Adrenal gland (tissue), 12 donors: ENCODE results near the gene STX16. TPM values are rescaled to one million over a fixed set of nuclear protein-coding genes. Genes with fewer than 3 reads are reported as not detected.

ENCODE experiments used
- DNase-seq, 7 donors: peaks; one replicate each; pipeline ENCODE4 v3.0.0-alpha.2; 2019 to 2020
- H3K27ac ChIP-seq, 5 donors: fragments of 200-600 bp; sonication (generic) in 4 of 5; 1 replicate in 3 of 5; 2 replicates in 2 of 5; pipeline versions ENCODE4 v1.5.1 to v1.8.0; 2016 to 2020; ENCODE audit warnings: mild to moderate bottlenecking in 1 of 5
- H3K27me3 ChIP-seq: fragments of 200-600 bp; 2 replicates; pipeline ENCODE4 v1.8.0; 2021
- H3K36me3 ChIP-seq, 2 donors: fragments of 200-600 bp; replicated peaks in 1 of 2; 1 replicate in 1 of 2; 2 replicates in 1 of 2; pipeline versions ENCODE4 v1.5.1 to v1.8.0; 2018 to 2022
- H3K4me1 ChIP-seq, 2 donors: fragments of 200-600 bp; replicated peaks in 1 of 2; 1 replicate in 1 of 2; 2 replicates in 1 of 2; pipeline versions ENCODE4 v1.5.1 to v1.8.0; 2018 to 2021
- H3K4me3 ChIP-seq, 4 donors: fragments of 200-600 bp; sonication (generic) in 3 of 4; one replicate each; pipeline ENCODE4 v1.5.1; 2016 to 2018
- H3K9me3 ChIP-seq, 3 donors: fragments of 200-600 bp; sonication (generic) in 1 of 3; replicated peaks in 1 of 3; 1 replicate in 2 of 3; 2 replicates in 1 of 3; pipeline versions ENCODE4 v1.5.1 to v1.8.0; 2016 to 2021
- CTCF ChIP-seq, 6 experiments: fragments of 450-650 bp in 4 of 6; fragments of 200-600 bp in 2 of 6; sonication (generic) in 1 of 6; IDR thresholded peaks; 1 replicate in 5 of 6; 2 replicates in 1 of 6; pipeline versions ENCODE4 v1.5.1 to v1.8.0; 2016 to 2021; ENCODE audit warnings: antibody characterized with exemption in 6 of 6, mild to moderate bottlenecking in 2 of 6, moderate library complexity in 1 of 6
- POLR2A ChIP-seq, 2 donors: fragments of 450-650 bp; IDR thresholded peaks; one replicate each; pipeline ENCODE4 v1.6.1; 2017; ENCODE audit warnings: antibody characterized with exemption in 2 of 2, mild to moderate bottlenecking in 2 of 2, moderate library complexity in 1 of 2
- WGBS, 4 donors: extraction: QIAGEN DNeasy Blood & Tissue Kit in 2 of 4; methylation state at CpG; one replicate each; pipeline versions ENCODE4 v1.1.5 to v1.1.7; 2013 to 2017; 5-methylcytosine and 5-hydroxymethylcytosine counted together
- intact Hi-C, 2 donors: fragments of 100-400 bp; cut with DNase I; formaldehyde crosslinking; loops; one replicate each; pipeline versions ENCODE4 v1.14.1 to v1.15.0; 2022 to 2023
- polyA plus RNA-seq, 3 donors: library from polyadenylated mRNA; stranded (reverse); fragments of 200-250 nt in 2 of 3; fragments of 350-450 nt in 1 of 3; fragmentation: Illumina TruSeq in 1 of 3; extraction: RNeasy Lipid Tissue Mini Kit (QIAGEN cat#74804) in 1 of 3; gene quantifications; one replicate each; pipeline ENCODE4 v1.2.3, GENCODE V29; 2013 to 2014
- total RNA-seq, 9 donors: library from RNA; depleted of rRNA in 4 of 9; stranded (reverse); fragments of >200 nt in 4 of 9; fragments of 120-200 nt in 1 of 9; fragmentation: NEBNext Ultra II Directional in 1 of 9; extraction: Animal tissue kit (Norgen Biotek cat#: 25700) in 1 of 9; gene quantifications; one replicate each; pipeline versions ENCODE4 v1.1.0 to v1.2.4, GENCODE V29; 2013 to 2023
- donor health status: healthy with polysubstance abuse.
- donor health status: Bipolar disorder and iron deficiency.
- donor health status: DM: yes; HTN: yes; CAD: no.
- donor health status: DM: no; HTN: no; CAD: no.
- donor health status: DM: no; HTN: no; CAD: no.
- donor health status: DM: yes; HTN: yes; CAD: no.

STX16 gene
- total and polyA plus RNA-seq, 12 donors = 29.3 to 134 (median 43.6) TPM

- no peaks in the 10 kb centered on the region for H3K4me1 ChIP-seq
- DNase-seq = no peak
- 61 to 76% (median 70%) methylated on average over 8 to 19 of the region's 19 CpGs for WGBS, 4 donors
Measured at GRCh38 chr20:58604128-58604881, 46.8 kb upstream of the STX16 start.

GRCh38 chr20:58605292-58606065 lies 45.6 kb upstream of the STX16 start:
- intact Hi-C loops = no loop called here
- DNase-seq = no peak
- no peak overlapping the region for H3K27ac ChIP-seq
- no peak overlapping the region for H3K4me3 ChIP-seq
- WGBS, 4 donors = 87 to 94% (median 88%) methylated on average over 13 to 19 of the region's 19 CpGs
- H3K9me3 ChIP-seq = no peaks in the 10 kb centered on the region
- no peaks in the 10 kb centered on the region for H3K36me3 ChIP-seq
- no peaks in the 10 kb centered on the region for H3K27me3 ChIP-seq
- no peaks in the 10 kb centered on the region for H3K4me1 ChIP-seq
- TF ChIP-seq POLR2A (IDR thresholded peaks at IDR 0.05) (no peak), CTCF (IDR thresholded peaks at IDR 0.05) (no peak)

More at GRCh38 chr20:58604128-58604881, 46.8 kb upstream of the STX16 start:
- H3K4me3 ChIP-seq = no peak overlapping the region
- TF ChIP-seq POLR2A (IDR thresholded peaks at IDR 0.05) (no peak), CTCF (IDR thresholded peaks at IDR 0.05) (no peak)
- intact Hi-C loops = no loop called here
- no peaks in the 10 kb centered on the region for H3K36me3 ChIP-seq
- peak overlapping the region in 1 of 5 donors; percentile 22 for H3K27ac ChIP-seq
- H3K27me3 ChIP-seq = no peaks in the 10 kb centered on the region
- H3K9me3 ChIP-seq = no peaks in the 10 kb centered on the region

GRCh38 chr20:58606184-58606583 lies 44.9 kb upstream of the STX16 start:
- 89 to 96% (median 94%) methylated on average over 9 of the region's 9 CpGs for WGBS, 4 donors
- Histone ChIP-seq H3K36me3 (no peaks in the 10 kb centered on the region), H3K27me3 (no peaks in the 10 kb centered on the region), H3K4me1 (no peaks in the 10 kb centered on the region), H3K9me3 (no peaks in the 10 kb centered on the region), H3K4me3 (no peak overlapping the region), H3K27ac (no peak overlapping the region)
- DNase-seq = no peak
- intact Hi-C loops = no loop called here
- TF ChIP-seq CTCF (IDR thresholded peaks at IDR 0.05) (no peak), POLR2A (IDR thresholded peaks at IDR 0.05) (no peak)

GRCh38 chr20:58608096-58608840 lies 42.8 kb upstream of the STX16 start:
- DNase-seq = no peak
- 81 to 85% (median 83%) methylated on average over 10 to 17 of the region's 17 CpGs for WGBS, 4 donors
- no peaks in the 10 kb centered on the region for H3K27me3 ChIP-seq
- H3K4me3 ChIP-seq = no peak overlapping the region
- H3K27ac ChIP-seq = no peak overlapping the region
- H3K9me3 ChIP-seq = no peaks in the 10 kb centered on the region
- intact Hi-C loops = no loop called here
- peaks cover 0 to 10% of the 10 kb centered on the region in 2 donors for H3K4me1 ChIP-seq
- TF ChIP-seq CTCF (IDR thresholded peaks at IDR 0.05) = no peak
- no peak for TF ChIP-seq POLR2A (IDR thresholded peaks at IDR 0.05)
- no peaks in the 10 kb centered on the region for H3K36me3 ChIP-seq
